SK-N-MC (cell line): ENCODE results near the gene SLC6A11.

Source experiments
- EZH2 ChIP-seq: fragments of 200-600 bp; sonication (generic); IDR thresholded peaks from one replicate; pipeline ENCODE4 v1.6.1; 2017; ENCODE audit warnings: antibody characterized with exemption
- POLR2AphosphoS5 ChIP-seq: IDR thresholded peaks from 2 replicates; pipeline ENCODE4 v1.6.1; 2012; ENCODE audit warnings: mild to moderate bottlenecking, low read depth, low read length, borderline replicate concordance

DNA sequence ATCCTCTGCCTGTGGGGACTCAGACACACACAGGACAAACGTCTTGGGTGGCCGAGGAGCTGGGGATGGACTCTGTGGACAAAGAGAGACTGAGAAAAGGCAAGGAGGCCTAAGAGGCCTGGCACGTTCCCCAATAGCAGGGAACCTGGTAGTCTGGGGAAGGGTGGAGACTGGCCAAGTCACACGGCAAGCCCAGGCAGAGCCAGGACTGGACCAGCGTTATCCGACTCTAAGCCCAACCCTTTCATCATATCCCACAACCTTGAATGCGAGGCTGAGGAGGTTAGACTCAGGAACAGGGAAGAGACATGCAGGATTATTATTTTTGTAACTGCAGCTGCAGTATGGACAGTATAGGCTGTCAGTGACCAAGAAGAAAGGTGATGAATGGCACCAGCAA, 53.4 kb downstream of the SLC6A11 start:
- TF ChIP-seq EZH2 (no peak), POLR2AphosphoS5 (no peak)
